HG03558 (cell line): ENCODE measurements around the gene NR1H4.
"Not testable (repeated sequence)": the region's sequence is repeated elsewhere in the genome, so short reads cannot be mapped to it uniquely, and the experiment has no call there.

Source experiments
- ATAC-seq: cut with Tn5 transposase; IDR thresholded peaks from one replicate; pipeline ENCODE4 v1.9.1; 2021; ENCODE audit warnings: moderate number of reproducible peaks; ENCODE audit not compliant: unreplicated experiment; ENCODE audit errors: extremely low read depth

NR1H4 gene

DNA sequence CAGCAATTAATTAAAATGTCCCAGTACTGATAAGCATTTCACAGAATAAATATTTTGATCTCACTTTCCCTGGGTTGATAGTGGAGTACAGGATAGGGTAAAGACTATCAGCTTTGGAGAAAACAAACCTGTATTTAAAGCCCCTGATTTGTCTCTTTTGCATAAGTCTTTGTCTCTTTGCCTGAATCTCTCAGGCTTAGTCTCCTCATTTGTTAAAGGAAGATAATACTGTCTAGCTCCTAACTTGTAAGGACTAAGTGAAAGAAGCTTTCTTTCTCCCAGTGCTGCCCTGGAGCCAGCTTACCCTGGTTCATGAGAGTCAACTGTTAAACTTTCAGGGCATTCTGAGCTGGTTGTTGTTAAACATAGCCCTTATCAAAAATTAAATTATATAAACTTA, 5.5 kb upstream of the NR1H4 start:
- ATAC-seq = no peak

DNA sequence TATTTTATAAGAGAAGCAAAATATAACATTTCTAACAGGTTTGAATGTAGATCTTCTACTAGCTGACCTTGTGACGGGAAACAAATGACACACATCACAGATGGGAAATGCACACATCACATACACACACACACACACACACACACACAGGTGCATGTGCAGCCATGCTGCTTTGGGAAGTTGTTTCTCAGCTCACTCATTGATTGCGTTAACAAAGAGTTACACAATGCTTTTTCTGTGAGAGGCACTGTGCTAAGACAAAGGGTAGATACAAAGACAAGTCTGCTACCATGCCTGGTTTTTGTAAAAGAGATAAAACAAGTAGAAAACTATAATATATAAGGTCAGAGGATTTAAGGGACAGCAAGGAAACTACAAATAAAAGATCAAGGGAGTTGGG, 1.3 kb upstream of the NR1H4 start:
- no peak for ATAC-seq

DNA sequence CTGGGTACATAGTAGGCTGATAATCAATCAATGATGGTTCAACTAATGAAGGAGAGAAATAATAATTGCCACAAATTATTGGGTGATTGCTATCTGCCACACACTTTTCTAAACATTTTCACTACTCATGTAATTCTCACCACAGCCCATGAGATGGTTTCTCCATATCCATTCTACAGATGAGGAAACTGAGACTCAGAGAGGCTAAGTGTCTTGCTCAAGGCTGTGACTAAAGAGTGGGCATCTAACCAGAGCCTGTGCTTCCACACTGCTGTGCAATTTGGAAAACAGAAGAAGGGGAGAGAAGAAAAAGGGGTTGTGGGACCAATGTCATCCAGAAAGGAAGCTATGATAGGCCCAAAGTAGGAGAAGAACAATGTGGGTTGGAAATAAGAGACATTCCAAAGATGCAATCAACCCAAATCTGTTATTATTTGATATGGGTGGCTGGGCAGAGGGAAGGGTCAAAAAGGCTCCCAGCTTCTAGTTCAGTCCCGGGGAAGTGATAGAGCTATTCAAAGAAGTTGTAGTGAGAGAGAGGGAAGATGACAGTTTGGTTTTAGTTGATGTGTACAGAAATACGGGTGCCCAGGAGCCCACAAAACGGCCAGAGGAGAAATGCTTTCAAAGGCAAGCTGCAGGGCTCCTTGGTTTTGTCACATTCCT, 483 bp upstream of the NR1H4 start:
- ATAC-seq = no peak

DNA sequence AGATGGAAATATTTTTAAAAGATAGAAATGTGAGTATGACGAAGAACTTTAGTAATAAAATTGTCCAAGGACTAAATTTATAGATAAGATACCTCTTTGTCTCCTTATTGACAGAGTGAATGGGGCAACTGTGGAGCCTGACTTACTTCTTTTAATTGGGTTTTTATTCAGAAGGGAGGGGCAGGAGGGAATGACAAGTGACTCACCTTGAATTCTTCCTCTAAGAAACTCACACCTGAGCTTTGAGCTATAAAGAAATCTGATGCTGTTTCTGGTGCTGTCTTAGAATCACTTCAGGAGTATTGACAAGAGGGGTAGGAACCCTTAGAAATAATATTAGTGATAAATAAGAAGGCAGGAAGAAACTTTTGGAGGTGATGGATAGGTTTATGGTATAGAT, 951 bp downstream of the NR1H4 start:
- no peak for ATAC-seq

DNA sequence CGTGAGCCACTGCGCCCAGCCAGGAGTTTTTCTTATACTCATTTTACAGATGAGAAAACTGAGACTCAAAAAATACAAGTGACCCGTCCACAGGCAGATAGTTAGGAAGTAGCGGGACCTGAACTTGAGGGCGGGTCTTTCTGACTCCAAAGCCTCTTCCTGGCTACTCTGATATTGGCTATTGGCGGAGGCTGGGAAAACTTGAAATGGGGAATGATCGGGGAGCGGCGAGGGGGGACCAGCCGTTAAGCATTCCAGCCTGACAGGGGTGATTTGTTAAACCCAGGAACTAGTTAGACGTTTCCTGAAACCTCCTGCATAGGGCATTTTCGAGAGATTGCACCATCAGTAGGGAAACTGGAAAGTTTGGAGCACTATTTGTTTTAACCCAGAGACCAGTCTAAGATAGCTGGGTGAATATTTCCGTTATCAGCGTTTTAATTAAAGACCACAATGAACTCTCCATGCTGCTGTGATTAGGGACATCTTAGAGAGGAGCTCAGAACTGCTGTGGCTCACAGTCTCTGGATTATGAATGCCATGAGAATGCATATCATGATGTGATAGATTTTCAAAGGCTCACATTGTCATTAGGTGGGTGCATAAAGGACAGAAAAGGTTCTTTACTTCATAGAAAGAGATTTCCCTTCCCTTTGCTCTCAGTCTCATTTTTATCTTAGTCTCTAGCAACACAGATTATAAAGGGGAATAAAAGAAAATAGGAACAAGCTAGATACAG, 2.5 kb downstream of the NR1H4 start:
- no peak for ATAC-seq

DNA sequence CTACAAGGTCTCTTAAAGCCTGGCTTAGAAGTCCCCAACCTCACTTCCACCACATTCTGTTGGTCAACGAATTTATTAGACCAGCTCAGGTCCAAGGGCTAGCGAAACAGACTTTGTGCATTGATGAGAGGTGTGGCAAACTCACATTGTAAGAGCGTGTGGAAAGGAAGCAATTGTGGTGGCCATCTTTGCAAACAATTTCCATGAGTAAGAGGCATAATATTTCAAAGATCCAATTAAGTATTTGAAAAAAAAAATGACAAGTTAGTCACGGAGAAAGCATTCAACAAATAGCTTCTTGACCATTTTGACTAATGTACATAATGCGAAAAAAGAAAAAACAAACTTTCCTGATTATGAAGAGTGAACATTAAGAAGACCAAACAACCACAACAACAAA, 7.4 kb downstream of the NR1H4 start:
- no peak for ATAC-seq

DNA sequence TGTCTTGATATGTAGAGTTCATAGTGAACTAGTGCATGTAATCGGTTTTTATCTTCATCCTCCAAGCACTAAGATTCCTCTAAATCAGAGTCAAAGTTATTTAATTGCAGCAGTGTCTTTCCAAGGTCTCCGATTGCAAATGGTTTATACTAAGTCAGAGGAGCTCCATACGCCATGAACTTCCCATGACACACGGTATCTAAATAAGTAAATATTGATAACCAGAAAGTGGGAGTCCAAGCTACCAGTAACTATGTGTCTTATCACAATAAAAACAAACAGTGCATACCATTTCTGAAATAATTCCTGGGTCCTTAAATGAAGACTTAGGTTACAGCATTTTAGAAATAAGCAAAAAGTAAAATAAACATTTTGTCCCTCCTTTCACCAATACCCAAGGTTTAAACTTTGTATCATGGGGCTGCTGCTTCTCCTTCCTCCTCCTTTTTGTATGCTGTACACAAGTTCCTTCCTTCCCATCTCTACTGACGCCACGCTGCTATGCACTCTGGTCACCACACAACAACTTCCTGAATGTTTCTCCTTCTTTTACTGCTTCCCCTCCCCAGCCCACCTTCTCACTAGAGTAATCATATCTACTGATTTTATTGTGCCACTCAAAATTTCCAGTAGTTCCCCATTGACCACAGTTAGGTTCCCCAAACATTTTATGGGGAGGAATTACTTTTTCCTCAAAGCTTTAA, 10.7 kb downstream of the NR1H4 start:
- ATAC-seq = no peak

DNA sequence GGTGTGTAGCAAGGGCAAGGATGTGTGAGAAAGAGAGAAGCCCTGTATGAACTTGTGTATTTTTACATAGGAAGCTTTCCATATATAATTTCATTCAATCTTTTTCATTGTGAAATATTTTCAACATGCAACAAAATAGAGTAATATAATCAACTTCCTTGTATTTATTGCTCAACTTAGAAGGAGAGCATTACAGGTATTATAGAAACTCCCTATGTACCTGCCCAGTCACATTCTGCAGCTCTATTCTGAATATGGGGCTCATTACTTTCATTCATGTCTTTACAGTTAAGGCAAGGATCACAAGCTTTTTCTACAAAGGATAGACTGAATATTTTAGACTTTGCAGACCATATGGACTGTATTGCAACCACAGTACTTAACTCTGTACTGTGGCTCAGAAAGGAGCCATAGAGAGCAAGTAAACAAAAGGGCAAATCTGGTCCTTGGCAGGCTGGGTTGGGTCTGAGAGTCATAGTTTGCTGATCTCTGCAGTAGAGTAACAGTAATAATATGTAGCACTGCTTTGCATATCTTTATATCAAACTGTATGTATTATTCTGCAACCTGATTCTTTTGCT, 11.3 kb downstream of the NR1H4 start:
- no peak for ATAC-seq

DNA sequence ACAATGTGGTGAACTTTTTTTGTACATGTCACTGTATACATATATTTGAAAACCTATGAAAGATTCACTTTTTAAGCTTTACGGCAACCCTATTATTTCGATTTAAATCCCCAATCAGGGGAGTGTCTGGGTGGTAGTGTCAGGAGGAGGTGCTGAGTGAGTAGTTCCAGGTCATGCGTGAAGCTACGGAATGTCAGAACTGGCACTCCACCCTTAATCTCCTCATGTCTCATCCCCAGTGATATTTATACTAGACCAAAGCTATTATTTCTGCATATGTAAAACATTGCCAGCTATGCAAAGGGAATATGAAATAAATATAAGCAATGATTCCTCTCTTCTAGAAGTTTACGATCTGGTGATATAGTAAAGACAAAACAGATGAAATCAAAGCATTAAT, 12.3 kb downstream of the NR1H4 start:
- no peak for ATAC-seq

DNA sequence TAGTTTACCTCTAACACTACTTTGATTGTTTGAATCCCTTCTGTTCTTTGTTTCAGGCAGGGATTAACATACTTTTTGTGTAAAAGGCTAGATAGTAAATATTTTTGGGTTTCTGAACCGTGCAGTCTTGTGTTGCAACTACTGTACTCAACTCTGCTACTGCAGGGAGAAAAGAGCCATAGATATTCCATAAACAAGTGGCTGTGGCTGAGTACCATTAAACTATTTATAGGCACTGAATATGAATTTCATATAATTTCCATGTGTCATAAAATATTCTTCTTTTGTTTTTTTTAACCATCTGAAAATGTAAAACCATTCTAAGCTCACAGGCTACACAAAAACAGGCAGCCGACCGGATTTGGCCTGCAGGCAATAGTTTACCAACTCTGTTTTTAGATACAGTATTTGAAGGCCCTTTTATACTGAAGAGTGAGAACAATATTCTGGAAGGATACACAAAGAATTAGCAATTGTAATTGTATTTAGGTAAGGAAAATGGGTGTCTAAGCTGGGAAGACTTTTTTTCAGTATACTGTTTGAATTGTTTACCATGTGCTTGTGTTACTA, 15.7 kb downstream of the NR1H4 start:
- no peak for ATAC-seq

DNA sequence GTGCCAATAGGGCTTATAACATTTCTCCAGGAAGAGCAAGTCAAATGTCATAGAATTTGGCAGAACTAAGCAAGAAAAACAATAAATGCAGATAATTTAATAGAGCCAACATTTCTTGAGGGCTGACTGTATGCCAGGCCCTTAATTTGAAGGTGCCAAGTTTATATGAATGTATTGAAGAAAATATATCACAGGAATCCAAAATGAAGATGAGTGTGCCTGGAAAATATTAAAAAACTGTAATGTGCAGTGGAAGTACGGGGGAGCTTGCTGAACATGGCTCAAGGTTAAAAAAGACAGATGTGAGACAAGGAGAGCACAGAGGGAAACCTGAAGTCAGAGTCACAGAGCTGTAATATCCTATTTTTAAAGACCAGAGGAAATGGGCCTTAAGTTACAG, 16.4 kb downstream of the NR1H4 start:
- ATAC-seq = no peak

DNA sequence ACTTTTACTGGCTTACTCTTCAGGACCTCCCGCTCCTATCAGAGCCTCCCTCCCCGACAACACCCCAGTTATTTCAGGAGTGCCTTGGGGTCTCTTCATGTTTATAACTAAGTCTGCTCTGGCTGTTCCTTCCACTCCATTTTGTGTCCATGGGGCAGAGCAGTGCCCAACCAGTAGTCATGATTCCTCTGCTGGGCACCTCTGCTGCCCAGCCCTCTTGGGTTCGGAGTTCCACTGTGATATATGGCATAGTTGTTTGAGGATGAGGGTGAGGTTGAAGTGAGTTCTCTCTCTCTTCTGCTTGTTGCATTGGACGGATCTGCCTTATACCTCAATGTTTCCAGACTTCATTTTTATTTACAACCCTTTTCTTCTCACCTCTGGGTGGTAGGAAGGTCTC, 17.4 kb downstream of the NR1H4 start:
- ATAC-seq = no peak

DNA sequence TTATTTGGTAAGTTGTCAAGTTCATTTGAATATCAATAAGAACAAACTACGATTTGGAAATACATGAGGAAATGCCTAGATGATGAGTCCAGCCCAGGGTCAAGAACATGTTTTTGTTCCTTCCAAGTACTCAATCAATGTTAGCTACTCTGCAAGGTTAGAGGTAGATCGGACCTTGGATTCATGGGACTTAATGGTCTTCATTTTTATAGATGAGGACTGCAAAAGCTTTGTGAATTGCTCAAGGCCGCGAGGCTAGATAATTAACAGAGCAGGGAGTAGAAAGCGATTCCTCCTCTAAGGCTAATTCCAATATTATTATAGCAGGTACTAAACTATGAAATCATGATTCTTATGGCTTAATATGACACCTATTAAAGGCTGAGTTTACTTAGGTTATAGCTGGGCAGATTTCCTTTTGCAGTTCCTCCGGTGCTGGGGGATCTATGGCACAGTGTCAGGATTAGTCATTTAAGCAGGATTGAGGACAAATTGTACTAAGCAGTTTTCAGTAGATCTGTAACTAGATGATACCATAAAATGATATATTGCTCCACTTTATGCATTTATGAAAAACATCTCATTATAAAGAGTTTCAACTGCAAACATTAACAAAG, 19.8 kb downstream of the NR1H4 start:
- no peak for ATAC-seq

DNA sequence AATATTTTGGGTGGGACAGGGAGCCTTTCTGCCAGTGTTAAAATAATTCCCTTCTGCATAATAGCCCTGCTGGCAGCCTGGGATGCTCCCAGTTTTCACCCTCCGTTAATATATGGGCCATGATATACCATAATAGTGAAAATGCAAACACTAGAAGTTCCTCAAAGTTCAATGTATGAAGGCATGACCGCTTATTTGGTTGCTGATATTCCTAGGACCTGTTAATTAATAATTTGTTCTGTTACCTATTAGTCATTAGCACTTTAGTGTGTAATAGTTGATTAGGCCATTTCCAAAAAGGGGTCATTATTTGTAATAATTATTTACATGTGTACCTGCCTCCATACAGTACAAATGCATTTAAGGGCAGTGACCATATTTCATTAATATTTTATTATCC, 20.4 kb downstream of the NR1H4 start:
- no peak for ATAC-seq

DNA sequence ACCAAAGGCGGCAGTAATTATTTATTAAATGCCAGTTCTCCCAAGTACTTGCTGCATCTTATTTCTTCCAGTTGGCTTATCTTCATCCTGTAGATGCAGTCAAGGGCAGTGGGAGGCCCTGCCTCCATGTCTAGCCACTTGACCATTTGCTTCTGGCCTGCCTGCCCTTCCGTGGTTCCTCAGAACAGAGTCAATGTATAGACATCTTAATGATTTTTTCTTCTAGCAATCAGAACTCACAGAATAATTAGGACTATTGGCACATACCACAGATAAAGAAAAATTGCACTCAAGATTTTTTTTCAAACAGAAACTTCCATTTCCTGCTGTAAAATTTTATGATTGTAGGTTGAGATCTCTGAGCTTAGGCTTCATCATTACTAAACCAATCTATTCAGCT, 20.9 kb downstream of the NR1H4 start:
- no peak for ATAC-seq

DNA sequence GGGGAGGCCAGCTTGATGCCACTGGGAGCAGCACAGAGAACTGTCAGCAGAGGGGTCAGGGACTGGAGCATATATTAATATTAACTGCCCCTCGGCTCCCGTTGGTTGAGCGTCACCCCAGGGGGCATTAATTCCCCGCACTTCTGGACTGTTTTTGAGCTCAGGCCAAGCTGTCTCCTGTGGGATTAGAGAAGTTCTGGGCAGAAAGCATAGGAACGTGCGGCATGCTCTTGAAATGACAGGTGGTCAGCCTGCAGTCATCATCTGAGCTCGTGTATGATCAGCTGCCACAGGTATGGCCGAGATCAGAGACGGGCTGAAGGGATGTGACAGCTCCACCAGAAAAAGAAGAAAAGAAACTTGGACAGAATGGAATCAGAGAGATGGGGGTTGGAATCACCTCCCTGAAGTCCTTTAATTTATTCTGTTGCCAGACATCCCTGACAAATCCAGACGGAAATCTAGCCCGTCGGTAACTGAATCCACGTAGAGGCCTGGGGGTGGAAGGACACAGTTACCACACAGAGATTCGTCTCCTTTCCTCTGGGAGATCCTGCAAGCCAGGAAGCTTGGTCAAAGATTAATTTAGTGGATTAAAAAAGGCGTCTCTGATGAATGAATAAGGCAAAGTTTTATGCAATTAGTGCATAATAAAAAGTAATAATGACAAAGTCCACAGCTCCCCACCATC, 23.6 kb downstream of the NR1H4 start:
- ATAC-seq = no peak

DNA sequence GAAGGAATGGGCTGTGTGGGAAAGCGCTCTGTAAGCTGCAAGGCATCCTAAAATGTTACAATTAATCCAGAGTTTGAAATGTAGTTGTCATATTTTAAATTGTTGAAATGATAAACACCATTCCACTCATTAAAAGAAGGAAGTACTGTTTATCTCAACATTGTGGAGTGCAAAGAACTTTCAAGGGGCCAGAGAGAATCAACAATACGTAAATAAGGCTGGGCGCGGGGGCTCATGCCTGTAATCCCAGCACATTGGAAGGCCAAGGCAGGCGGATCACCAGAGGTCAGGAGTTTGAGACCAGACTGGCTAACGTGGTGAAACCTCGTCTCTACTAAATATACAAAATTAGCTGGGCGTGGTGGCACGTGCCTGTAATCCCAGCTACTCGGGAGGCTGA, 24.5 kb downstream of the NR1H4 start:
- ATAC-seq = no peak

DNA sequence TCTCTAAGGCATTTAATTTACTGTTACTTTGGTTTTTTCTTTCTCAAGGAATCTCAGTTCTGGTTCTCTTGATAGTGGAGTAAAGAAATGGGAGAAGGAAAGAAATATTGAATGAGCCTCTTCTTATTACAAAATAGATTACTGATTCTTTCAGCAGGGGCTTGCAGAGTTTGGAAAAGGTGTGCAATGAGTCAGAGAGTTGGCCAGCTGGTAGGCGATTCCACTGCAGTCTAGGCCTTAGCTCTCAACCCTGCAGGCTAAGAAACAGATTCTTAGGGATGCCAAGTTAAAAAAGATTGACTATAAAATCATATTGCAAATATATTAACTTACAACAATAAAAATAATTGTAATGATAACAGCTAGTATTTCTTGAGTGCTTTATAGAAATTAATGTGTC, 25.8 kb downstream of the NR1H4 start:
- ATAC-seq = no peak

DNA sequence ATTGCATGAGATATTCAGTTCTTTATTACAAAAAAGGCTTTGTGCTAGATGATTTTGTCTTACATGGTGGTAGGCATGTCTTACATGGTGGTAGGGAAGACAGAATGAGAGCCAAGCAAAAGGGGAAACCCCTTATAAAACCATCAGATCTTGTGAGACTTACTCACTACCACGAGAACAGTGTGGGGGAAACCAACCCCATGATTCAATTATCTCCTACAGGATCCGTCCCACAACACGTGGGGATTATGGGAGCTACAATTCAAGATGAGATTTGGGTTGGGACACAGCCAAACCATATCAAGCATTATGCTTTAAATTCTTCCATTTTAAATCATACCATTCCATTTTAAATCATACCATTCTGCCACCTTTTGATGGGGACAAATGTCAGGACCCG, 29.1 kb downstream of the NR1H4 start:
- ATAC-seq = not testable (repeated sequence)

DNA sequence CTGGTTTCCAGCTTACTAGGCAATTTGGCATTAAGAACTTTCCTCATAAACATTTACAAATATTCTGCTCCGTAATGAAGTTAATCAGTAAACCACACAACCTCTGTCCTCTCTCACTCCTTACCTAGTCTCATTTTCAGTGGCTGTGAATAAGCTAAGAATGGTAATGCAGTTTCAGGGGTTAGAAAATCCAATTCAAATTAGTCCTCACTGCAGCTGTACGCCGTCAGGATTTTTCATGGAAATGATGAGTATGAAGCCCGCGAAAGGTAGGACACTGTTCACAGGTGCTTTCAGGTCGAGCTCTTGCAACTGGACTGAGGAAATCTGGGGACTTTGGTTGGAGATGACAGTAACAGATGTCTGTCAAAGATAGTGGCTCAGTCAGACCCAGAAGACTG, 29.6 kb downstream of the NR1H4 start:
- ATAC-seq = no peak
